Psoas muscle (tissue), 8 donors: ENCODE data around the gene CD248. TPM values are rescaled to one million over a fixed set of nuclear protein-coding genes. Genes with fewer than 3 reads are reported as not detected.

Experiments
- ATAC-seq, 4 donors: fragments of 200-7000 bp; cut with Tn5 transposase; one replicate each; pipeline ENCODE4 v1.9.1; 2020; ENCODE audit warnings: moderate library complexity in 3 of 4, mild to moderate bottlenecking in 2 of 4
- DNase-seq, 2 donors: peaks; one replicate each; pipeline ENCODE4 v3.0.0-alpha.2; 2020
- H3K27ac ChIP-seq: fragments of 200-600 bp; one replicate; pipeline ENCODE4 v1.8.0; 2022
- H3K27me3 ChIP-seq, 3 donors: fragments of 200-600 bp in 1 of 3; one replicate each; pipeline versions ENCODE4 v1.6.1 to v1.8.0; 2013 to 2022; ENCODE audit warnings: low read length in 2 of 3, mild to moderate bottlenecking in 2 of 3, moderate library complexity in 1 of 3; ENCODE audit not compliant: insufficient read depth in 3 of 3
- H3K36me3 ChIP-seq, 2 donors: fragments of 200-600 bp in 1 of 2; one replicate each; pipeline versions ENCODE4 v1.6.1 to v1.8.0; 2013 to 2022; ENCODE audit warnings: low read depth in 1 of 2, mild to moderate bottlenecking in 1 of 2, moderate library complexity in 1 of 2; ENCODE audit not compliant: insufficient read depth in 1 of 2
- H3K4me1 ChIP-seq: fragments of 200-600 bp; one replicate; pipeline ENCODE4 v1.8.0; 2022
- H3K4me3 ChIP-seq: fragments of 200-600 bp; one replicate; pipeline ENCODE4 v1.8.0; 2022; ENCODE audit warnings: mild to moderate bottlenecking
- H3K9me3 ChIP-seq: fragments of 200-600 bp; one replicate; pipeline ENCODE4 v1.8.0; 2022
- CTCF ChIP-seq: fragments of 200-600 bp; IDR thresholded peaks from one replicate; pipeline ENCODE4 v1.8.0; 2022; ENCODE audit warnings: antibody characterized with exemption
- WGBS, 3 donors: extraction: QIAGEN DNeasy Blood & Tissue Kit; methylation state at CpG; one replicate each; pipeline versions ENCODE4 v1.1.6 to v1.1.7; 2013; 5-methylcytosine and 5-hydroxymethylcytosine counted together
- intact Hi-C, 2 donors: fragments of 100-400 bp; cut with DNase I; formaldehyde crosslinking; loops; one replicate each; pipeline versions ENCODE4 v1.11.0 to v1.14.2; 2022
- polyA plus RNA-seq, 3 donors: library from polyadenylated mRNA; stranded (reverse); fragments of 200-250 nt; gene quantifications; one replicate each; pipeline ENCODE4 v1.2.3, GENCODE V29; 2013
- total RNA-seq, 4 donors: library from RNA; stranded (reverse); fragmentation: NEBNext Ultra II Directional in 2 of 4; extraction: Animal tissue kit (Norgen Biotek cat#: 25700) in 2 of 4; gene quantifications; one replicate each; pipeline versions ENCODE4 v1.2.1 to v1.2.4, GENCODE V29; 2021 to 2023
- donor health status: healthy with polysubstance abuse.
- donor health status: DM: no; HTN: no; CAD: no; lungs with moderate emphysema.
- donor health status: Bipolar disorder and iron deficiency.
- donor health status: healthy.
- donor health status: DM: yes; HTN: yes; CAD: no.
- donor health status: DM: no; HTN: no; CAD: no.
- donor health status: DM: no; HTN: no; CAD: no.
- donor health status: DM: yes; HTN: yes; CAD: no.

CD248 gene
- total and polyA plus RNA-seq, 7 donors, result 2.9 to 10.7 (median 8.8) TPM

- intact Hi-C loops, result no loop called here
- WGBS, 3 donors, result 72 to 83% (median 79%) methylated on average over 99 to 123 of the region's 123 CpGs
- Histone ChIP-seq H3K4me1 (peaks cover 3% of the 10 kb centered on the region), H3K27ac (no peak overlapping the region), H3K36me3 (no peaks in the 10 kb centered on the region), H3K4me3 (no peak overlapping the region), H3K27me3 (peaks cover 0 to 40% (median 14%) of the 10 kb centered on the region in 3 donors), H3K9me3 (no peaks in the 10 kb centered on the region)
- ATAC-seq, result no peak
- TF ChIP-seq CTCF, result no peak
- DNase-seq, result no peak
Measured at GRCh38 chr11:66294626-66295620, 21.9 kb downstream of the CD248 start.

GRCh38 chr11:66293777-66294625 is 22.8 kb downstream of the CD248 start:
- no peak for ATAC-seq
- intact Hi-C loops, result no loop called here
- Histone ChIP-seq H3K4me3 (no peak overlapping the region), H3K4me1 (peaks cover 7% of the 10 kb centered on the region), H3K27ac (no peak overlapping the region), H3K9me3 (no peaks in the 10 kb centered on the region), H3K27me3 (peaks cover 0 to 40% (median 14%) of the 10 kb centered on the region in 3 donors), H3K36me3 (no peaks in the 10 kb centered on the region)
- no peak for DNase-seq
- 73 to 78% (median 76%) methylated on average over 26 to 30 of the region's 30 CpGs for WGBS, 3 donors
- TF ChIP-seq CTCF, result no peak

GRCh38 chr11:66293352-66293751 is 23.5 kb downstream of the CD248 start:
- no peak for DNase-seq
- no peak for TF ChIP-seq CTCF
- no peaks in the 10 kb centered on the region for H3K36me3 ChIP-seq
- peaks cover 8% of the 10 kb centered on the region for H3K4me1 ChIP-seq
- intact Hi-C loops, result no loop called here
- ATAC-seq, result no peak
- no peaks in the 10 kb centered on the region for H3K9me3 ChIP-seq
- H3K27ac ChIP-seq, result no peak overlapping the region
- H3K27me3 ChIP-seq, result peaks cover 0 to 40% (median 14%) of the 10 kb centered on the region in 3 donors
- WGBS, 3 donors, result 68 to 78% (median 70%) methylated on average over 4 of the region's 4 CpGs
- H3K4me3 ChIP-seq, result no peak overlapping the region

- H3K27ac ChIP-seq, result no peak overlapping the region
- H3K27me3 ChIP-seq, result peaks cover 0 to 40% (median 14%) of the 10 kb centered on the region in 3 donors
- peaks cover 14% of the 10 kb centered on the region for H3K4me1 ChIP-seq
- WGBS, 3 donors, result 53 to 58% (median 57%) methylated on average over 17 of the region's 17 CpGs
- no peaks in the 10 kb centered on the region for H3K9me3 ChIP-seq
- H3K4me3 ChIP-seq, result peak overlapping the region; percentile 65
- DNase-seq, result no peak
- intact Hi-C loops, result no loop called here
- TF ChIP-seq CTCF, result no peak
- no peaks in the 10 kb centered on the region for H3K36me3 ChIP-seq
- ATAC-seq, result no peak
Measured at GRCh38 chr11:66292543-66293332, 24.1 kb downstream of the CD248 start.
